AG08396 (cell line): ENCODE data around the gene C10orf143.
A peak's percentile ranks its signal among the peaks of the same experiment; 100 is the strongest.
"Not testable (repeated sequence)": the region's sequence is repeated elsewhere in the genome, so short reads cannot be mapped to it uniquely, and the experiment has no call there.

Experiments used
- DNase-seq: peaks from one replicate; pipeline ENCODE4 v3.0.0; 2012; ENCODE audit warnings: low spot score, mixed read lengths

Gene C10orf143

DNA sequence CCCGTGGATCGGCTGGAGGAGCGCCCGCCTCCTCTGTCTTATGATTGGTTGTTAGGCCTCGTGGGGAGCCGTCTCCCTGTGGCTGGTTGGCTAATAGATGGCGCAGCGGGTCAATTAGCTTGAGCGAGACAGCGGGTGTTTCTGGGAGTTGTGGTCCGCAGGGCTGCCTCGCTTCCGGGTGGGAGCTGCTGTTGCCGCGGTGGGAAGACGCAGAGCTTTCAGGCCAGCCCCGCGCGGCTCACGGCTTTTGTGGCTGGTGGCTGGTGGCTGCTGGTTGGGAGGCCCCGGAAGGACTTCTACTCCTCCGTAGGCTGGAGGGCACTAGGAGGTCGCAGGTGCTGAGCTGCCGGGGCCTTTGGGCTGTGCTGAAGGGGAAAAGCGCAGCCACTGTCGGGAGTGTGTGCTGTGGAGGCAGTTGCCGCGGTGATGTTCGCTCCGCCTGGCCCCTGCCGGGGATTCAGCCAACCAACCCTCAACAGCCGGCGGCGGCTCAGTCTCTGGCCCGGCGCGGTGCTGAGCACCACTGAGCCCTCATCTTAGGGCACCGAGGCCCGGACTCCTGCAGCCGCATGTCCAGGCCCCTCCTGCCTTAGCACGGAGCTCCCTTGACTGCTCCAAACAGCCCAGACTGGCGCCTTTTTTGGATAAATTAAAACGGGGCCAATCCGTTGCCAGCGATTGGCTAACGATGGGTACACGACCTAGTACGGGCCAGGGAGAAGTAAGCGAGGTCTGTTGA, 652 bp upstream of the C10orf143 start:
- DNase-seq = peak; percentile 95

DNA sequence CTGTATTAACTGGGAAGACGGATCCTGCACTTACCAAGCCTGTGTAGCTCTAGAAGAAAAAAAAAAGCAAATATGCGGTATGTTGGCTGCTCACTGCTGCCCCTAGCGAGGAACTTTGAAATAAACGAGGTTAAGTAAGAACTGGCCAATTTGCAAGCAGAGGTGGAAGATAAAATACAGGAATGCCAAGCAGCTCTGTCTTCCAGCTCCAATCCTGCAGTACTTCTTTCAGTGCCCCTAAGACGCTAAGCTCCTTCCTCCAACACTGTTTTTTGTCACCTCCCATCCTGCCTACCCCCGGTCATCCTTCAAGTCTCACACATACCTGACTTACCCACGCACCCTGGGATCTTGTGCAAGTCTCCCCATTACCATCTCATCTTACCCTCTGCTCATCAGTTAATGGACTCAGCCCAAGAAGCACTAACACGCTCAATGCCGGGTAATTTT, 809 bp downstream of the C10orf143 start:
- DNase-seq = peak; percentile 84

DNA sequence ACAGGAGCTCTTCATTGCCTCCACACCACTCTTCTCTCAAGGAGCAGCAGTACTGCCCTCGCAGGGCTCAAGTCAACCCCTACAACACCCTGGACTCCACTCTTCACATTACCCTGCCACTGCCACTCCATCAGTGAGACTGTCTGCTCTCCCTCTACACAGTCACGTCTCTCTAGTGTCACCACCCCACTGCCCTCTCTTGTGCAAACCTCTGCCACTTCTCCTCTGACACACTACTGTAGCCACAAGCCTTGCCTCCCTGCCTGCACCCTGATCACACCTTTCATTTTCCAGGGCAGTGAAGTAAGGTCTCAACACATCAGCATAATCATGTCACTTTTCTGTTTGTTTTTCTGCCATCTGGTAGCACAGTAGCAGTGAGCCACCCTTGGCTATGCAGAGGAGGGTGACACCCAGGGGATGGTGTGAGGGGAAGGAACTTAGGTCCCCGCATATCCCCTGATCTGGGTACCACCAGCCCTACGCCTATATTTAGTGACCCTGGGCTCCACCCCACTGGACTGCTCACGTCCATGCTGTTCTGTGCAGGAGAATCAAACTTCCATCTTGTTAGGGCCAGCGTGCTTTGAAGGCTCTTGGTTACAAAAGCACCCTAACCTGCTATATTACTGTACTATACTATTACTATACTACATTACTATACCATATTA, 1.6 kb downstream of the C10orf143 start:
- no peak for DNase-seq

DNA sequence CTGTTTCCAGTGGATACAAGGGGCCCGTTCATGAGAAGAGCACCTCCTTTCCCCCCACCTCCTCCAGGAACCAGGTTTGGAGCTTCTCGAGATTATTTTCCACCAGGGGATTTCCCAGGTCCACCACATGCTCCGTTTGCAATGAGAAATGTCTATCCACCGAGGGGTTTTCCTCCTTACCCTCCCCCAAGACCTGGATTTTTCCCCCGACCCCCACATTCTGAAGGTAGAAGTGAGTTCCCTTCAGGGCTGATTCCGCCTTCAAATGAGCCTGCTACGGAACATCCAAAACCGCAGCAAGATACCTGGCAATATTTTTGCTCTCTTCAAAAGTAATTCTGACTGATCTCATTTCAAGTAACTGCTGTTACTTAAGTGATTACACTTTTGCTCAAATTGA, 2.5 kb downstream of the C10orf143 start:
- not testable (repeated sequence) for DNase-seq

DNA sequence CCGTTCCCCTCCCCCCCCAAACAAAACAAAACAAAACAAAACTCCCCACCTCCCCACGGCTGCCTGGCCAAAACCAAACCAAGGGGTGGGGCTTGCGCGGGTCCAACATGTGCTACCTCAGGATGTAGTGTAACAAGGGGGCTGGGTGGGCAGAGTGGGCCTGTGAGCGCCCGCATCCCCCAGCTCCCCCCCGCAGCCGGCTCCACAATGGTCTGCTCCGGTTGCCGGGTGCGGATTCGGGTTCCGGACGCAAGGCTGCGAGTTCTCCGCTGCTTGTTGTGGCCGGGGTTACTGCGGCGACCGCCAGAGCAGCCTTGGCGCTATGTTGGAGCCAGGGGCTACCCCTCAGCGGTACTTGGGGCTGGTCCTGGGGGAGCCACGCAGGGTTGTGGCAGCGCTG, 4.9 kb downstream of the C10orf143 start:
- DNase-seq = no peak

DNA sequence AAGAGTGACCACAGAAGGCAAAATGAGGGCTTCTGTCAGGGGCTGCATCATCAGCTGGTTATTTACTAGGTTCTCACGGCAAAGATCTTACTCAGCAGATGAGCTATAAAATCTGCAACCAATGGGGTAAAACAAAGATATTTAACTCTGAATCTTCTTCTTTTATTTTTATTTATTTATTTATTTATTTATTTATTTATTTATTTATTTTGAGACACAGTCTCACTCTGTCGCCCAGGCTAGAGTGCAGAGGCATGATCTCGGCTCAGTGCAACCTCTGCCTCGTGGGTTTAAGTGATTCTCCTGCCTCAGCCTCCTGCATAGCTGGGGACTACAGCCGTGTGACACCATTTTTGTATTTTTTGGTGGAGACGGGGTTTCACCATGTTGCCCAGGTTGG, 11.3 kb downstream of the C10orf143 start:
- no peak for DNase-seq

DNA sequence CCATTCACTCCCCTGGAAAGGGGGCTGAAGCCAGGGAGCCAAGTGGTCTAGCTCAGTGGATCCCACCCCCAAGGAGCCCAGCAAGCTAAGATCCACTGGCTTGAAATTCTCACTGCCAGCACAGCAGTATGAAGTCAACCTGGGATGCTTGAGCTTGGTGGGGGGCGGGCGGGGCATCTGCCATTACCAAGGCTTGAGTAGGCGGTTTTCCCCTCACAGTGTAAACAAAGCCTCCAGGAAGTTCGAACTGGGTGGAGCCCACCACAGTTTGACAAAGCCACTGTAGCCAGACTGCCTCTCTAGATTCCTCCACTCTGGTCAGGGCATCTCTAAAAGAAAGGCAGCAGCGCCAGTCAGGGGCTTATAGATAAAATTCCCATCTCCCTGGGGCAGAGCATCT, 20.1 kb downstream of the C10orf143 start:
- not testable (repeated sequence) for DNase-seq

DNA sequence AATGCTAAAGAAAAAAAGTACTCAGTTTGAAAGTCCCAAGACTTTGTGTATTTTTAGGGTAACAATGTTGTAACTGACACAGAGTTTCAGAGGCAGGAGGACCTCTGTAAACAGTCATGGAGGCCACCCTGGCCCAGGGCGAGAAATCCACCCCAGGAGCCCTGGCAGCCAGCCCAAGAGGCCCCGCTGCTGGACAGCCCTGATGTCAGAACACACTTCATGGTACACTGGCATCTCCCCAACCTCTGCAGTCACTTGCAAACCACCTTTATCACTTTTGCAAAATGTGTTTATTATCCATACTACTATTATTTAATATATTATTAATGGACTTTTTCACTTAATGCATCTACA, 30.2 kb downstream of the C10orf143 start:
- no peak for DNase-seq

DNA sequence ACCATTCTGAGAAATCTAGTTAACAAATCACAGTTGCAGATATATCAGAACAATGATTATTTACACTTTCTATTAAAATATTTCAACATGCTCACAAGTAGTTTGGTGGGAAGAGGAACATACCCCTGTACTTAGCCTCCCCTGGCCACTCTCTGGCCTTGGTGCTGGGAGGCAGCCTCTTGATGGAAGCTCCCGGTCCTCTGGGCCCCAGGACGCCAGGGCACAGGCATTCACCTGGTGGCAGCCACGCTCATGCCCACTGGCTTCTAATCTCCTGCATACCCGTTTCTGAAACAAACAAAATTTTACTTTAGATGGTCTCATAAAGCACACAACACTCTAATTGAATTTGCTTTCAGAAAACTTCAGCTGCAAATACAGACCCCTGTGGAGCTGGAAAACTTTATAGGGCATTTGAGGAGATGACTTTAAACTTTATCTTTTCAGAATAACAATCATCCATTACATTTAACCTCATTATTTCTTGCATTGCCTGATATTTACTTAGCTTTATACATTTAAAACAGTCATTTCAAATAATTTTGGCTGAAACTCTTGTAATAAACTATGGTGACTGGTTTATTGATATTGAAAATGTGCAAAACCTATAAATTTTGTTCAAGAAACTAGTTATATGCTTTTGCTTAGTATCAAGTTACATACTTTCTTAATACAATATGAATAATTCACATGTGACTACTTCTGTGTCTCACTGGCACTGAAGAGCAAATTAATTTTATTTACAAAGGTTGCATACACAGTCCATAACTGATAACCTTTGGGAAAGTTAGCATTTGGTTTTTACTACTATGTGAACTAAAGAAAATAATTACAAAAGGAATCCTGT, 30.8 kb downstream of the C10orf143 start:
- no peak for DNase-seq

DNA sequence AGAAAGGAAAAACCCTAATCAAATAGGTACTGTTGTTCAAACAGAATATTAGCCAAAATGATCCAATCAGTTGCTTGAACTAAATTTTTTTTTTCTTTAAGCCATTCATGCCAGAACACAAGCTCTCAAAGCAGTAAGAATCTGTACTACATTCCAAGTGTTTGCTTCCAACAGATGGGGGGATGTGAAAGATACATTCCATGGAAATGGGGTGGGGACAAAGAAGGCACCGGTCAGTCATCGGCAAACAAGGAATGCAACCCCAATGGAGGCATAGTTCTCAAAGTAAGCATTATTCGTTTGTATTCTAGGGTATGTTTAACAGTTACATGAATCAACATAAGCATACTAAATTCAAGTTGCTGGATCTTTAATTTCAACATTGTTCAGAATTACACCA, 32.5 kb downstream of the C10orf143 start:
- no peak for DNase-seq

DNA sequence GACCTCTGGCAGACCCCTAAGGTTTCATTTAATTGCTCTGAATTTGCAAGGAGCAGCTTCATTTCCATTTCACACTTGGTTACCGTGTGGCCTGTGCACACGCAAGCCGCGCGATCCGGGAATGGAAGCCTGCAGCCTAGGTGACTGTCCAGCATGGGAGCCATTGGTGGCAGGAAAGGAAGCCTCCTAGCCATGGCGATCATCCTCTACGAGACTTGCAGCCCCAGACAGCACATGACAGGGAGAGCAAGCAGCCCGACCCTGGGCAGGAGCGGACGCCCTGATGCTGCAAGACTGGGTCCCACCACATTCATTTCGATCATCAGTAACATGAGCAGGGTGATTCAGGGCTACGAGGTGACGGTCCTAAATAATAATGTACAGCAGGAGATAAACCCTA, 33.9 kb downstream of the C10orf143 start:
- no peak for DNase-seq

DNA sequence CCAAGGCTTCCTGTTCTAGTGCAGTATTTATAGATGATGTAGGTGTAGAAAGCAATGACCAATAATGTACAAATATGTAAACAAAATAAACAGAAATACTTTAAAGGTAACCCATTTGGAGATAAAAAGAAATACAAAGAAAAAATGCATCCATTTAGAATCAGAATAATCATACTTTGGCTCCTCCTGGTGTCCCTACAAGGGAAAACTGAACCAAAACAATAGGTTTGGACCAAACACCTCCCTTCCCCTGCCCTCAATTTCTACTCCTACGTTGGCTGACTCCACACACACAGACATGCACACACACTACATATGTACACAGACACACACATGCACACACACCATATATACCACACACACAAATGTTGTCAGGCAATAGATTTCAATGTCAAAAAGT, 36.0 kb downstream of the C10orf143 start:
- DNase-seq = no peak

DNA sequence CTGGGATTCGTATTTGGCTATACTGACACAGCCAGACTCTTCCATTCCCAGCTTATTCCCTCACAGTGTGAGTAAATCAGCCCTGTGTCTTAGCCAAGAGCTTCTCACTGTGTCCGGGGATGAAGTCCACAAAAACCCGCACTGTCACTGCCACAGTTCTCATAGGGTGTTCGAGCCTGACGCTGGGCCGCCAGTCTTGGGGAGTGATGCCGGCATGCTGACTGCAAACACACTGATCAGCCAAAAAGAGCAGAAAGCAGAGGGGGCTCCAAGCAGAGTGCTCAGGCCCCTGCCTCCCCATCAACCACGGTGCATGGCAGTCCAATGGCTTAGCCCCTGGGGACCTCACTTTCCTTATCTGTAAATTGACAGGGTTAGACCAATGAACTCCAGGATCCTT, 36.7 kb downstream of the C10orf143 start:
- no peak for DNase-seq

DNA sequence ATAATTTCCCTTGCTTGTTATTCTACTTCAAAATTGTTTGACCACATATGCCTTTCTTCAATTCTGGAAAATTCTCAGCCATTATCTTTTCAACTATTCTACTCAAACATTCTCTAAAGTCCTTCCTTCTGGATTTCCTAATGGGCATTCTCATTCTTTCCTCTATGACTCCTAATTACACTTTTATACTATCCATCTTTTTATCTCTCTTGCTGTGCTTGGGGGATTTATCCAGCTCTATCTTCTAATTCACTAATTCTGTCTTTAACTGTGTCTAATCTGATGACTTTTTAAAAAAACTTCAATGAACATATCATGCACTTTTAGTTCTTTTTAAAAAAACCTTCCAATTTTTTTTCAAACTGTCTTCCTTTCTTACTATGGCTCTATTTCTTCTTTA, 38.4 kb downstream of the C10orf143 start:
- DNase-seq = no peak

DNA sequence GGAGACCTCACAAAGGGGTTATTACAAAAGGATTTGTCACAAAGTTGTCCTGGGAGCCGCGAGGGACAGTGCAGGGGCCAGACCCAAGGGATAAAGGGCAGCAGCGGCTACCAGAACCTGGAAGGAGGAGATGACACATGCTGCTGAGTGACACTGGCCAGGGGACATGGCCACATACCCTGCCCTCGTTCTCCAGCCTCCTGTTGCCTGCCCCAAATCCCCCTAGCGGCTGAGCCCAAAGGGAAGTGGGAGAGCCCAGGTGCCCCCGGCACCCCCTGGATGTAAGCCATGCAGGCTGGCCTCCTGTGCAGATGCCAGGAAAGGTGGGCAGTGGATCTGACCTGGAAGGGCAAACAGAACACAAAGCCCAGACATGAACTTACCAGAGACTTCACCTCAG, 42.7 kb downstream of the C10orf143 start:
- no peak for DNase-seq

DNA sequence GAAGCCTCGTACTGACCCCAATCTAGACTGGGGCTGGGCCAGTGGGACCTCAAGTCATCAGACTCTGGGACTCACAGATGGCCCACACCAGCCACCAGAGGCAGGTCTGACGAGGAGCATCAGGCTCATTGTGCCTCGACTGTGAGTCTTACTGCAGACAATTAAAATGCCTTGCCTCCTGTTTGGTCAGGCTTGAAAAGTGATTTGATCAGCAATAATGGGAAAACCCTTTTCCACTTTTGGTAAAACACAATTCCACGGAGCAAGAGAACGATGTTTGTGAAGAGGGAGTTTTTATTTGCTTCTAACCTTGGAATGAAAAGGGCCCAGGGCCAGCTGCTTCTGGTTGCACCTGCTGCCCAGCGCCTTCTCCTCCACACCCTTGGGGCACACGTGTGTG, 43.9 kb downstream of the C10orf143 start:
- DNase-seq = no peak

DNA sequence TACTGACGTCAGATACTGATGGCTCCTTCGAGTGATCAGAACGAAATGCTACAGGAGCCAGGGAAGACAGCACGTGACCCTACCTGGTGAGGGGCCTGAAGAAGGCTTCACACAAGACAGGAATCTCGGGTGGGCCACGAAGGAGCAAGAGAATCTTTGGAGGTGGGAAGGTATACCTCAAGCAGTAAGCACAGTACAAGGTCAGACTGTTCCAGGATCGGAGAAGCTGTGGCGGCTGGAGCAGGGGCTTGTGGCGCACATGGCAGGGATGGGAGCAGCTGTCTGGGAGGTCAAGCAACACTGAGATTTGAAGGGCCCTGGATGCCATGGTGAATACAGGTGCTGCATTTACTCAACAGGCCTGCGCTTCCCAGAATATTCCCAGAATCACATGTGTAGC, 45.4 kb downstream of the C10orf143 start:
- no peak for DNase-seq

DNA sequence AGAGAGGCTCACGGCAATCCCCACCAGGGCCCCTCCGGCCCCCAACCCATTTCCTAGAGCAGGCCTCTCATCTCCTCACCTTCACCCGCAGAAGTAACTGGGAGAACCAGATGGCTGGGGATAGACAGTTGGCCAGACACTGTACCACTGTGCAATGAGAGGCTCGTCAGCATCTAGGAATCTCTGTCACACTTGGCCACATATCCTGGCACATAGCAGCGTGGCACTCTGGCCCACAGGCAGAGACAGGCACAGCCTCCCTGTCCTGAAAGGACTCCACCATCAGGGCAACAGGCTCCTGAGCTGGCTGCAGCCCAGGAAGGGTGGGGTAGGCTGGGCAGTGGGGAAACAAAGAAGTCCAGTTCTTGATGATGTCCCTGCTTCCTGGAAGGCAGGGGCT, 45.8 kb downstream of the C10orf143 start:
- no peak for DNase-seq

DNA sequence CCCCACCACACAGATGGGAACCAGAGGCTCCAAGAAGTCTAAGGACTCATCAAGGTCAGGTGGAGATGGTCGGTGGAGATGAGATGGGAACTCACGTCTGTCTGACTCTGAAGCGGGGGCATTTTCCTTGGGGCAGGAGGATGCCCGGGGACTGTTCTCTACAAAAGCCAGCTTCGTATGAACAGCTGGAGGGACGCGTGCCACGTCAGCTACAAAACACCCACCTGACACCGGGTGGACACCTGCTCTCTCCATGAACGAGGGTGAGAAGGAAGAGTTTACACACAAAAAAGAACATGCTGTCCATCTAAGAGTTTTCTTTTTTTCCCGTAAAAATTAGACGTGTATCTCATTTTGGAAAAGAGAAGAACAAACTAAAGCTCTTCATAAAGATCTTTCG, 47.7 kb downstream of the C10orf143 start:
- DNase-seq = no peak

DNA sequence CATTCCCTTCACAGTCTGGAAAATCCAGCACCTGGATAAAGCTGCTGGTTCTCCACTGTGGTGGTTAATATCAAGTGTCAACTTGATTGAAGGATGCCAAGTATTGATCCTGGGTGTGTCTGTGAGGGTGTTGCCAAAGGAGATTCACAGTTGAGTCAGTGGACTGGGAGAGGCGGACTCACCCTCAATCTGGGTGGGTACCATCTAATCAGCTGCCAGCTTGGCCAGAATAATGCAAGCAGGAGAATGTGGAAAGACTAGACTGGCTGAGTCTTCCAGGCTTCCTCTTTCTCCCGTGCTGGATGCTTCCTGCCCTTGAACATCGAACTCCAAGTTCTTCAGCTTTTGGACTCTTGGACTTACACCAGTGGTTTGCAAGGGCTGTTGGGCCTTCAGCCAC, 48.4 kb downstream of the C10orf143 start:
- DNase-seq = no peak

DNA sequence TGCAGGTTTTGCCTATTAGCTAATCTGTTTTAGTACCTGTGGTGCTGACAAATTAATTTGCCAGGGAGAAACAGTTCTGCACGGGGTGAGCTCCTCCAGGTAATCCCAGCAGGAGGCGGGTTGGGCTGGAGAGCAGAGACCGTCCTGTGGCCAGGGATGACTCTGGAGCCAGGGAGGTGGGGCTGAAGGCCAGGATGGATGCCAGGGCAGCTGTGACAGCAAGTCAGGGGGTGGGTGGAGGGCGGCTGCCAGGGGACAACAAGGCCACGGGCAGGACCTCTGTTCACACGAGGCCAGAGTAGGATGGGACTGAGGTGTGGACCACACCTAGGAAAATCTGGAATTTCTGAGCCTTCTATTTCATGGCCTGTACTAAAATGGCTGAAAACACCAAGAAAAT, 48.9 kb downstream of the C10orf143 start:
- DNase-seq = no peak

DNA sequence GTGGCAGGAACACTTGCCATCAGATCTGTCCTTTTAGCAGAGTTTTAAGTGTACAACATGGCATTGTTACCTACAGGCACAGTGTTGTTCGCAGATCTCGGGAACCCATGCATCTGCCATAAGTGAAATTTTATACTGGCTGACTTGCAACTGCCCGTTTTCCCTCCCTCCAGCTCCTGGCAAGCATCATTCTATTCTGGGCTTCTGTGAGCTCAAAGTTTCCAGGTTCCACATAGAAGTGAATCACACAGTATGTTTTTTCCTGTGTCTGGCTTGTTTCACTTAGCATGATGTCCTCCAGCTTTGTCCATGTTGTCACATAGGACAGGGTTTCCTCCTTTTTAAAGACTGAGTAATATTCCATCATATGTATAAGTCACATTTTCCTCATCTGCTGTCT, 56.6 kb downstream of the C10orf143 start:
- DNase-seq = no peak

DNA sequence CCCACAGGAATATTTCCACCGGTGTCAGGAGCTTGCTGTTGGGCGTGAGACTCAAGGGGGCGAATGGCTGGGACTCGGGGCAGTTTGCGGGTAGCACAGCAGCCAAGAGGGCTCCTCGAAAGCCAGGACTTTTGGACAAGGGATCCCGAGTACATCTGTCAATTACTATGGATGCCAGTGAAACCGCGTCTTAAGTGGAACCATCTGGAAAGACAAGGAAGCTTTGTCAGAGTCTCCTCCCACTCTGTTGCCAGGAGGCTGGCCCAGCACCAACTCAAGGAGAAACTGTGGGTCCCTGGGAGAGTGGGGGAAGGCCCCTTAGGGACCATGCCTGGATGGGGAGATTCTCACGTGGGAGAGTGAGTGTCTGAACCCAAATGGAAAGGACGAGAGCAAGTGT, 57.1 kb downstream of the C10orf143 start:
- no peak for DNase-seq
